SK-N-SH treated with all-trans-retinoic acid at 6 μM for 48 hours (cell line): ENCODE measurements around the gene NPTX1.

Experiments
- ARNTL ChIP-seq: fragments of 450-650 bp; formaldehyde crosslinking; IDR thresholded peaks from 2 replicates; pipeline ENCODE4 v1.5.0; 2020; ENCODE audit warnings: low read depth, mild to moderate bottlenecking, moderate library complexity, borderline replicate concordance
- CREB5 ChIP-seq: fragments of 250-450 bp; sonication (Bioruptor Pico); IDR thresholded peaks from 2 replicates; pipeline ENCODE4 v1.5.1; 2020; ENCODE audit warnings: low read depth, mild to moderate bottlenecking, moderate library complexity
- CSRNP3 ChIP-seq: fragments of 250-450 bp; sonication (Bioruptor Pico); IDR thresholded peaks from 2 replicates; pipeline ENCODE4 v1.5.1; 2021; ENCODE audit warnings: mild to moderate bottlenecking, moderate library complexity
- OSR1 ChIP-seq: fragments of 250-450 bp; sonication (Bioruptor Pico); IDR thresholded peaks from 2 replicates; pipeline ENCODE4 v1.8.0; 2022; ENCODE audit warnings: moderate library complexity, mild to moderate bottlenecking, inconsistent platforms
- PATZ1 ChIP-seq: fragments of 250-450 bp; sonication (Bioruptor Pico); IDR thresholded peaks from 2 replicates; pipeline ENCODE4 v1.8.0; 2020; ENCODE audit warnings: mild to moderate bottlenecking, moderate library complexity, borderline replicate concordance
- RARB ChIP-seq: fragments of 250-450 bp; sonication (Bioruptor Pico); IDR thresholded peaks from 2 replicates; pipeline ENCODE4 v1.8.0; 2021; ENCODE audit warnings: mild to moderate bottlenecking, moderate library complexity
- SNAI2 ChIP-seq: fragments of 250-450 bp; sonication (Bioruptor Pico); IDR thresholded peaks from 2 replicates; pipeline ENCODE4 v1.5.0; 2020; ENCODE audit warnings: mild to moderate bottlenecking, moderate library complexity
- TOX ChIP-seq: fragments of 250-450 bp; sonication (Bioruptor Pico); IDR thresholded peaks from 2 replicates; pipeline ENCODE4 v1.8.0; 2021; ENCODE audit warnings: mild to moderate bottlenecking, moderate library complexity, borderline replicate concordance
- TSHZ2 ChIP-seq: fragments of 250-450 bp; sonication (Bioruptor Pico); IDR thresholded peaks from 2 replicates; pipeline ENCODE4 v1.5.0; 2020; ENCODE audit warnings: mild to moderate bottlenecking, moderate library complexity
- ZFP3 ChIP-seq: fragments of 250-450 bp; sonication (Bioruptor Pico); IDR thresholded peaks from 2 replicates; pipeline ENCODE4 v1.5.0; 2020; ENCODE audit warnings: mild to moderate bottlenecking, moderate library complexity
- ZFP30 ChIP-seq: fragments of 450-650 bp; formaldehyde crosslinking; IDR thresholded peaks from 2 replicates; pipeline ENCODE4 v1.5.0; 2022; ENCODE audit warnings: mild to moderate bottlenecking, moderate library complexity
- ZNF565 ChIP-seq: fragments of 450-650 bp; formaldehyde crosslinking; conservative IDR thresholded peaks from 2 replicates; pipeline ENCODE4 v1.5.0; 2020; ENCODE audit warnings: low read depth, mild to moderate bottlenecking, moderate library complexity
- ZNF70 ChIP-seq: fragments of 450-650 bp; formaldehyde crosslinking; IDR thresholded peaks from 2 replicates; pipeline ENCODE4 v1.5.0; 2020; ENCODE audit warnings: mild to moderate bottlenecking, moderate library complexity
- ZNF8 ChIP-seq: fragments of 450-650 bp; formaldehyde crosslinking; IDR thresholded peaks from 2 replicates; pipeline ENCODE4 v1.5.0; 2020; ENCODE audit warnings: mild to moderate bottlenecking, moderate library complexity

GRCh38 chr17:80481284-80482057 is 5.1 kb upstream of the NPTX1 start:
- no peak for TF ChIP-seq ZNF565
- TF ChIP-seq ZFP3 (CRISPR knock-in tag) = no peak
- no peak for TF ChIP-seq ARNTL (CRISPR knock-in tag)
- TF ChIP-seq ZNF8 = no peak
- TF ChIP-seq PATZ1 (CRISPR knock-in tag) = no peak
- no peak for TF ChIP-seq CSRNP3
- no peak for TF ChIP-seq ZNF70
- no peak for TF ChIP-seq RARB
- no peak for TF ChIP-seq TOX (CRISPR knock-in tag)
- no peak for TF ChIP-seq OSR1 (CRISPR knock-in tag)
- no peak for TF ChIP-seq SNAI2 (CRISPR knock-in tag)
- no peak for TF ChIP-seq CREB5 (CRISPR knock-in tag)
- TF ChIP-seq TSHZ2 (CRISPR knock-in tag) = no peak
- TF ChIP-seq ZFP30 (CRISPR knock-in tag) = no peak
